Choroid plexus epithelial cell (primary cell): ENCODE results near the gene CCL7.

Experiments used
- DNase-seq: peaks from one replicate; pipeline ENCODE4 v3.0.0-alpha.2; 2010; ENCODE audit warnings: low read depth
- H3K4me3 ChIP-seq: 2 replicates; pipeline ENCODE4 v1.5.1; 2011; ENCODE audit warnings: low read depth, mild to moderate bottlenecking, control low read depth, low read length, moderate library complexity
- TF ChIP-seq, protein P1 (sequence below): conservative IDR thresholded peaks from 2 replicates; pipeline ENCODE4 v1.5.1; 2011; ENCODE audit warnings: low read depth, mild to moderate bottlenecking, control low read depth, inconsistent platforms, low read length, moderate library complexity

CCL7 gene

DNA sequence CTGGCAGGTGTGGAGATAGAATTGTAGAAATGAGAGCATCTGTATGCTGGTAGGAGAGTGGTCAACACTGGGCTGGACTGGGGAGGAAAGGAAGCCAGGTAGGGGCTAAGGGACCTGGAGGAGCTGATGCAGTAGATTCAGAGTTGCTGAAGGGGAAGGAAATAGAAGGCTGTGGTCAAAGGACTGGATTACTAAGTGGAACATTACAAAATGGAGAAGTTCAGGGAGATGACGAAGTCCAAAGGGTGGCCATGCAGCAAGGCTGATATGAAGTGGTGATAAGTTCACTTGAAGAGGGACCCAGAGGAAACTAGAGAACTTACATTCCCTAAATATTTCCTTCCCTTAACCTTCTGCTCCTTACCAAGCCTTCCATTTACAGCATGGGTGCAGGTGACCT is 23.6 kb upstream of the CCL7 start:
- no peak for DNase-seq
- no peak overlapping the region for H3K4me3 ChIP-seq
- TF ChIP-seq, protein P1, sequence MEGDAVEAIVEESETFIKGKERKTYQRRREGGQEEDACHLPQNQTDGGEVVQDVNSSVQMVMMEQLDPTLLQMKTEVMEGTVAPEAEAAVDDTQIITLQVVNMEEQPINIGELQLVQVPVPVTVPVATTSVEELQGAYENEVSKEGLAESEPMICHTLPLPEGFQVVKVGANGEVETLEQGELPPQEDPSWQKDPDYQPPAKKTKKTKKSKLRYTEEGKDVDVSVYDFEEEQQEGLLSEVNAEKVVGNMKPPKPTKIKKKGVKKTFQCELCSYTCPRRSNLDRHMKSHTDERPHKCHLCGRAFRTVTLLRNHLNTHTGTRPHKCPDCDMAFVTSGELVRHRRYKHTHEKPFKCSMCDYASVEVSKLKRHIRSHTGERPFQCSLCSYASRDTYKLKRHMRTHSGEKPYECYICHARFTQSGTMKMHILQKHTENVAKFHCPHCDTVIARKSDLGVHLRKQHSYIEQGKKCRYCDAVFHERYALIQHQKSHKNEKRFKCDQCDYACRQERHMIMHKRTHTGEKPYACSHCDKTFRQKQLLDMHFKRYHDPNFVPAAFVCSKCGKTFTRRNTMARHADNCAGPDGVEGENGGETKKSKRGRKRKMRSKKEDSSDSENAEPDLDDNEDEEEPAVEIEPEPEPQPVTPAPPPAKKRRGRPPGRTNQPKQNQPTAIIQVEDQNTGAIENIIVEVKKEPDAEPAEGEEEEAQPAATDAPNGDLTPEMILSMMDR, result no peak

DNA sequence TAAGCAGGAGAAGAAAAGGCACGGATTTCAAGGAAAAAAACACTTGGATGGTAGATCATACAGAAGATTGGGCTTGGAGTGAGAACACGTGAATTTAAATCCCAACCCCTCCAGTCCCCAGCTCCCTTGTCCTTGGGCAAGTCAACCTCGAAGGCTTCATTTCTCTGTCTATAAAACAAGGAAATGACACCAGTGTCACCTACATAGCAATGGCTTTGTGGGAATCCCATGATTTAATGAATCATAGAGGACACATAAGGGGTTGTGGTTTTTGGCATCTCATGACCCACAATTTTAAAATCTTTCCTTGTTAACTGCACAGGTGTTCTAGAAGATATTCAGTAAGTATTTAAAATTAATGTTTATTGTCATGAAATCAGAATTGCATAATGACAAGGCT is 23.1 kb upstream of the CCL7 start:
- TF ChIP-seq, protein P1, result no peak
- no peak for DNase-seq
- H3K4me3 ChIP-seq, result no peak overlapping the region

DNA sequence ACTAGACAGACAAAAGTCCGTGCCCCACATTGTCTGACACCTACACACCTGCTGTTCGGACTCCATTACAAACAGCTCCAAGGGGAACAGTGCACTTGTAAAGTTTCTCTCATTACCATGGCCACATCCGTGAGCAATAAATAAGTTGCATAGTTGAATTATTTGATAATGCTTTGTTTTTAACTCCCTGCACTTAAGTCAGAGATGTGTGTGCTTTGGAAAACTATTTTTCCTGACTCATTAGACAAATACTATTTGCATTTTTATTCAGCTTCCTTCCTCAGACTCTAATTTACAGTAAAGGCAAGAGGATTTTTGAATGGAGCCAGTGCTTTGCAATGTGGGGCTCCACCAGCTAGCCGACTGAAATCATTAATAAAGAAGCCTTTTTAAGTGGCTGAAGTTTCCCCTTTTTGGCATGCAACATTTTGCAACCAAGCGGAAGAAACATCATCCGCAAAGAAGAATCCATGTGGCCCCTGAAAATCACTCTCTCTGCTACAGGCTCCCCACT is 21.5 kb upstream of the CCL7 start:
- TF ChIP-seq, protein P1, result no peak
- H3K4me3 ChIP-seq, result no peak overlapping the region
- peak; percentile 63 for DNase-seq

DNA sequence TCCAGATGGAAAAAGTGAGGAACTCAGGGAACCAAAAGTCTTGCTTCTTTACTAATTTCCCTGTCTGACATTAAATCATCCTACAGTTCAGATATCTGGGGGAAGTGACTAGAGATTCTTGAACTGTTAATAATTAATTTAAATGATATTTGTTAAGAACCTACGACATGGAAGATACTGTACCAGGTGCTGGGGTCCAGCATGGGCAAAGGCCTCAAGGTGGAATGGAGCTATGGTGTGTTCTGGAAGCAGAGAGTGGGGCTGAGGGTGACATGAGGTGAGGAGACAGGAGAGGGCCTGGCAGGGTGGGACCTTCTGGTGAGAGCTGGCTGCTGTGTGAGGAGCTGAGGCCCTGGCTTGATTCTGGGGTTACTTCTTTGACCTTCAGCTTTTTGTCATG is 21.0 kb upstream of the CCL7 start:
- no peak overlapping the region for H3K4me3 ChIP-seq
- TF ChIP-seq, protein P1, result no peak
- DNase-seq, result no peak

DNA sequence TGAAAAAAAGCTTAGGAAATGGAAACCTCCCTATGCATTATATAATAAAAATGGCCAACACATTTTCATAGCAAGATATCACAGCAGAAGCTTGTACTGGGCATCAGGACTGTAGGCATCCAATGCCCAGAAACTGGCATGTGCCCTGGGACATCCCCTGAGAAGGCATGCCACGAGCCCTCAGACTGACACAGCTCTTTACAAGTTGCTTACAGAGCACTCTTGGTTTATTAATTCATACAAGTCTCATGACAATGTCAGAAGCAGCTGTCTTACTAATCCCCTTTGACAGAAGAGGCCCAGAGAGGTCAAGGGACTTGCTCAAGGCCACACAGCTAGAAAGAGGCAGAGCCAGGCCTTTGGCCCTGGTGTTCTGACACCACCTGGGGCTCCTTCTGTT is 20.5 kb upstream of the CCL7 start:
- TF ChIP-seq, protein P1, result no peak
- no peak for DNase-seq
- H3K4me3 ChIP-seq, result no peak overlapping the region

DNA sequence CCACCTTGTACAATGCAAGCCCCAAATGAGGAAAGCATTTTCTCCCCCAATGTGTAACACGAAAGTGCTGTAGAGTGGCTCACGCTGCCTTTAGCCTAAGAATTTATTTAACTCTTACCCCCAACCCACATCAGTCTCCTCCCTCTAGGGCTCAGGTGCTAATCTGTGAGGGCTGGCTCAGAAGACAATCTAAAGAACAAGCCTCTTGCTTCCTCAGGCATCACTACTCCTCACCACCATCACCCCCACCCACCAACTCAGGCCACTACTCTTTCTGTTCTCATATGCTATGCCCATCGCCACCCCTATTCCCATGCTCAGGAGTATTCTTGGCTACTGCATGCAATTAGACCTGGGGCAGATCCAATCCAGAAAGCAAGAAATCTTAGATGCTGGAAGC is 18.8 kb upstream of the CCL7 start:
- H3K4me3 ChIP-seq, result no peak overlapping the region
- DNase-seq, result no peak
- TF ChIP-seq, protein P1, result no peak

DNA sequence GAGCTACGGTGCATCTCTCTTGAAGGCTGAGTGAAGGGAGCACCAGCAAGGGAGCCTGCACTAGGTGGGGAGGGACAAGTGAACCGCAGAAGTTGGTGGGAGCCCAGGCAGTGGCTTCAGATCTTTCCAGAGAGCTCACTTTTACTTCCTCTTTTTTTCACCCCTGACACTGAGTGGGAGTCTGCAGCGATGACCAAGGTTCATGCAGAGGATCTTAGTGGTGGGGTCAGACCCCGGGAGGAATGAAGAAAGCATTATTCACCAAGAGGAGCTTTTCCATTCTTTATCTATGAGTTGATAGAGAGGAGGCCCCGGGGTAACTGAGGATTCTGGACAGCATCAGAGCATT is 18.0 kb upstream of the CCL7 start:
- DNase-seq, result peak; percentile 47
- H3K4me3 ChIP-seq, result no peak overlapping the region
- TF ChIP-seq, protein P1, result no peak
